HG03520 (cell line): ENCODE measurements around the gene ERF.
A peak's percentile ranks its signal among the peaks of the same experiment; 100 is the strongest.

Experiments
- ATAC-seq: cut with Tn5 transposase; IDR thresholded peaks from one replicate; pipeline ENCODE4 v1.9.1; 2021; ENCODE audit warnings: mild to moderate bottlenecking, moderate library complexity; ENCODE audit not compliant: unreplicated experiment

ERF gene

GRCh38 chr19:42219812-42220750 is 34.8 kb downstream of the ERF start, which contains the start of gene ZNF526:
TSS of gene ZNF526 (plus strand) at chr19:42220312. CDS start at chr19:42224404, 4,092 bp downstream.
- peak; percentile 60 for ATAC-seq

- ATAC-seq: peak; percentile 66
Measured at GRCh38 chr19:42217520-42218437, 37.1 kb downstream of the ERF start, which contains the start of gene DEDD2. TSS of gene DEDD2 (minus strand) at chr19:42217677. CDS start at chr19:42217007, 670 bp downstream.

GRCh38 chr19:42216653-42217519 is 38.0 kb downstream of the ERF start:
- peak; percentile 19 for ATAC-seq

- no peak for ATAC-seq
Measured at GRCh38 chr19:42214810-42215485, 40.0 kb downstream of the ERF start.

- ATAC-seq: no peak
Measured at GRCh38 chr19:42212886-42213285, 42.0 kb downstream of the ERF start.

- no peak for ATAC-seq
Measured at GRCh38 chr19:42208612-42209011, 46.3 kb downstream of the ERF start.

GRCh38 chr19:42207767-42208271 is 47.1 kb downstream of the ERF start:
- no peak for ATAC-seq

- no peak for ATAC-seq
Measured at GRCh38 chr19:42206871-42207755, 47.8 kb downstream of the ERF start.

GRCh38 chr19:42204664-42205063 is 50.3 kb downstream of the ERF start:
- ATAC-seq: no peak

GRCh38 chr19:42203700-42204099 is 51.2 kb downstream of the ERF start:
- no peak for ATAC-seq

- no peak for ATAC-seq
Measured at GRCh38 chr19:42202290-42202880, 52.5 kb downstream of the ERF start.

- ATAC-seq: no peak
Measured at GRCh38 chr19:42201489-42202289, 53.2 kb downstream of the ERF start.

GRCh38 chr19:42200116-42200715 is 54.7 kb downstream of the ERF start:
- no peak for ATAC-seq

- ATAC-seq: peak; percentile 44
Measured at GRCh38 chr19:42199440-42200115, 55.4 kb downstream of the ERF start.

- ATAC-seq: peak; percentile 36
Measured at GRCh38 chr19:42198676-42199439, 56.1 kb downstream of the ERF start.
